Measurements from ENCODE around the gene NDUFAF2.
"Not testable (repeated sequence)": the region's sequence is repeated elsewhere in the genome, so short reads cannot be mapped to it uniquely, and the experiment has no call there.

Gene NDUFAF2

GRCh38 chr5:61089351-61089750, 144.3 kb downstream of the NDUFAF2 start:
- no peak for DNase-seq (ENCODE audit: extremely low read depth, low read depth)
- no peak for TF ChIP-seq CTCF (IDR thresholded peaks at IDR 0.05; ENCODE audit: low read depth, low read length, missing control alignments)
- no peak overlapping the region for H3K4me3 ChIP-seq (replicated peaks; ENCODE audit: low read depth, low read length)

- not testable (repeated sequence) for DNase-seq (ENCODE audit: extremely low read depth, low read depth); H3K4me3 ChIP-seq (replicated peaks; ENCODE audit: low read depth, low read length)
Measured at GRCh38 chr5:61093046-61093771, 148.2 kb downstream of the NDUFAF2 start.

- no peak for DNase-seq (ENCODE audit: extremely low read depth, low read depth)
- no peak for TF ChIP-seq CTCF (IDR thresholded peaks at IDR 0.05; ENCODE audit: low read depth, low read length, missing control alignments)
- no peak overlapping the region for H3K4me3 ChIP-seq (replicated peaks; ENCODE audit: low read depth, low read length)
Measured at GRCh38 chr5:61097465-61097864, 152.5 kb downstream of the NDUFAF2 start.

- DNase-seq (ENCODE audit: extremely low read depth, low read depth), result no peak
- no peak overlapping the region for H3K4me3 ChIP-seq (replicated peaks; ENCODE audit: low read depth, low read length)
- no peak for TF ChIP-seq CTCF (IDR thresholded peaks at IDR 0.05; ENCODE audit: low read depth, low read length, missing control alignments)
Measured at GRCh38 chr5:61098251-61098995, 153.4 kb downstream of the NDUFAF2 start.

GRCh38 chr5:61100437-61100836, 155.4 kb downstream of the NDUFAF2 start:
- no peak for TF ChIP-seq CTCF (IDR thresholded peaks at IDR 0.05; ENCODE audit: low read depth, low read length, missing control alignments)
- no peak overlapping the region for H3K4me3 ChIP-seq (replicated peaks; ENCODE audit: low read depth, low read length)
- no peak for DNase-seq (ENCODE audit: extremely low read depth, low read depth)

GRCh38 chr5:61114441-61114840, 169.4 kb downstream of the NDUFAF2 start:
- TF ChIP-seq CTCF (IDR thresholded peaks at IDR 0.05; ENCODE audit: low read depth, low read length, missing control alignments), result no peak
- no peak overlapping the region for H3K4me3 ChIP-seq (replicated peaks; ENCODE audit: low read depth, low read length)
- no peak for DNase-seq (ENCODE audit: extremely low read depth, low read depth)

GRCh38 chr5:61115968-61116367, 171.0 kb downstream of the NDUFAF2 start:
- H3K4me3 ChIP-seq (replicated peaks; ENCODE audit: low read depth, low read length), result no peak overlapping the region
- no peak for TF ChIP-seq CTCF (IDR thresholded peaks at IDR 0.05; ENCODE audit: low read depth, low read length, missing control alignments)
- no peak for DNase-seq (ENCODE audit: extremely low read depth, low read depth)

All from HFF-Myc (cell line).